ENCODE measurements around the gene HCN4. TPM values are rescaled to one million over a fixed set of nuclear protein-coding genes. Genes with fewer than 3 reads are reported as not detected.

The HCN4 gene
- total RNA-seq, 1 donor from 2014 or later = 3.0 TPM

- no peaks in the 10 kb centered on the region for H3K9me3 ChIP-seq (ENCODE audit: insufficient read depth, low read depth, low read length)
- TF ChIP-seq EZH2 (IDR thresholded peaks at IDR 0.05; ENCODE audit: insufficient read depth, low read length) (no peak), CTCF (IDR thresholded peaks at IDR 0.05; ENCODE audit: insufficient read depth, low read depth, low read length) (no peak)
- no peaks in the 10 kb centered on the region for H4K20me1 ChIP-seq (ENCODE audit: insufficient read depth, low read length)
- H3K4me2 ChIP-seq (ENCODE audit: low read length) = no peak overlapping the region
- Mint-ChIP-seq H3K27me3 (ENCODE audit: low read depth, unreplicated experiment) (no peaks in the 10 kb centered on the region), H3K27ac (ENCODE audit: unreplicated experiment) (no peak overlapping the region), H3K4me3 (ENCODE audit: unreplicated experiment) (no peak overlapping the region), H3K36me3 (ENCODE audit: low read depth, unreplicated experiment) (peaks cover 5% of the 10 kb centered on the region), H3K9me3 (ENCODE audit: unreplicated experiment) (no peaks in the 10 kb centered on the region), H3K4me1 (ENCODE audit: low read depth, unreplicated experiment) (peaks cover 6% of the 10 kb centered on the region)
- no peaks in the 10 kb centered on the region for H3K36me3 ChIP-seq (ENCODE audit: insufficient read depth, low read length)
- no peak overlapping the region for H3K9ac ChIP-seq (ENCODE audit: low read length)
- H3K4me3 ChIP-seq (ENCODE audit: insufficient read depth, low read depth, low read length) = no peak overlapping the region
- no peak overlapping the region for H3K27ac ChIP-seq (ENCODE audit: low read depth, low read length)
- FAIRE-seq = no peak
- H3K4me1 ChIP-seq (ENCODE audit: insufficient read depth, low read length) = no peaks in the 10 kb centered on the region
- no peak overlapping the region for H2AFZ ChIP-seq (ENCODE audit: low read depth, low read length)
- H3K27me3 ChIP-seq (ENCODE audit: insufficient read depth, low read length) = no peaks in the 10 kb centered on the region
- H3K79me2 ChIP-seq (ENCODE audit: insufficient read depth, low read length) = no peaks in the 10 kb centered on the region
- no peak for DNase-seq (ENCODE audit: low read depth)
Observed at GRCh38 chr15:73296609-73297353, 72.0 kb downstream of the HCN4 start.

DNA sequence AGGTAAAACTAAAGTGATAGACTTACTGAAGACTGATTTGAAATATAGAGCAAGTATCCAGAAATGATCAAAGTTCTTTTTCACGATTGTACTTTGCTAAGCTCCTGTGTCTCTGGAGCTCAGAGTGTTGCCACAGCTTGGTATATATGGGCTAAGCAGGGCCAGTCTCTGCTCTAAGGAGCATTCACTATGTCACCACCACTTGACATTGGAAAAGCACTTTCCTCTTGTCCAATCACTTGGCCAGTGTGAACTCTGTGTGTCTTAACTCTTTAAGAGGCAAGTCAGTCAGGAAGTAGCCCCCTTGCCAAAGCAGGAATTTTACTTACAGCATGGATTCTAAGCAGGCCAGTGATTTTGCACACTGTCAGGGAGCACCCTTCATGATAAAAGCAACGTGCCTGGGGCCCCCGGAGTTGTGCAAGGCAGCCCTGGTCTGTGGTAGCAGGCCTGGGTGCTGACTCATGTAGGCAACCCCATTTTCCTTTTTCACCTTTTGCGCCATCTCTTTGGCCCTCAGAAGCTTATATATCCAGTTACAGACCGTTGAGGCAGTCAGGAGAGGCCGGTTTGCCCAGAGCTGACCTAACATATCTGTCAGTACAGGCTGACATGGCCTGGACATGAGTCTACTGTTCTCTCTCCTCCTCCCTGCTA lies 73.0 kb downstream of the HCN4 start:
- Mint-ChIP-seq H3K9me3 (ENCODE audit: unreplicated experiment) (no peaks in the 10 kb centered on the region), H3K36me3 (ENCODE audit: low read depth, unreplicated experiment) (peaks cover 5% of the 10 kb centered on the region), H3K27me3 (ENCODE audit: low read depth, unreplicated experiment) (no peaks in the 10 kb centered on the region), H3K4me3 (ENCODE audit: unreplicated experiment) (no peak overlapping the region), H3K4me1 (ENCODE audit: low read depth, unreplicated experiment) (peaks cover 6% of the 10 kb centered on the region), H3K27ac (ENCODE audit: unreplicated experiment) (peak overlapping the region; percentile 62)
- Histone ChIP-seq H3K9ac (ENCODE audit: low read length) (no peak overlapping the region), H4K20me1 (ENCODE audit: insufficient read depth, low read length) (no peaks in the 10 kb centered on the region), H3K27ac (ENCODE audit: low read depth, low read length) (no peak overlapping the region), H3K36me3 (ENCODE audit: insufficient read depth, low read length) (no peaks in the 10 kb centered on the region), H2AFZ (ENCODE audit: low read depth, low read length) (no peak overlapping the region), H3K4me2 (ENCODE audit: low read length) (no peak overlapping the region), H3K9me3 (ENCODE audit: insufficient read depth, low read depth, low read length) (no peaks in the 10 kb centered on the region), H3K79me2 (ENCODE audit: insufficient read depth, low read length) (no peaks in the 10 kb centered on the region), H3K4me1 (ENCODE audit: insufficient read depth, low read length) (no peaks in the 10 kb centered on the region), H3K27me3 (ENCODE audit: insufficient read depth, low read length) (no peaks in the 10 kb centered on the region), H3K4me3 (ENCODE audit: insufficient read depth, low read depth, low read length) (no peak overlapping the region)
- no peak for FAIRE-seq
- TF ChIP-seq CTCF (IDR thresholded peaks at IDR 0.05; ENCODE audit: insufficient read depth, low read depth, low read length) (no peak), EZH2 (IDR thresholded peaks at IDR 0.05; ENCODE audit: insufficient read depth, low read length) (no peak)
- no peak for DNase-seq (ENCODE audit: low read depth)

DNA sequence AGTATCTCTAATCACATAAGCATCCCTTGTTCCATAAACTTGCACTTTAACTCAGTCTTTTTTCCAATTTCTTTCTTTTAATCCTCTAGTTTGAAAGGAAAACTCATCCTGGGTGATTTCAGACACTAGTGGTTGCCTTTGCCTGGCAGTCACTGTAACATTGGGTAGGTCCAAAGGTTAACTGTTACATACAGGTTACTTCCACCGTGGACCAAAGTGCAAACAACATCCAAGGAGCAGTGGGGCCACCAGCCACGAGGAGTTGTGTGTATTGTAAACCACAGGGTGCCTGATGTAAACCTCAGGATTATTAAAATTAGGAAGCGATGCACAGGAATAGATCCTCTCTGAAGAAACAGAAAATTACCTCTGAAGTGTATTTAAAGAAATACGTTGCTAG lies 75.0 kb downstream of the HCN4 start:
- H4K20me1 ChIP-seq (ENCODE audit: insufficient read depth, low read length) = no peaks in the 10 kb centered on the region
- H3K36me3 Mint-ChIP-seq (ENCODE audit: low read depth, unreplicated experiment) = peaks cover 5% of the 10 kb centered on the region
- no peaks in the 10 kb centered on the region for H3K27me3 ChIP-seq (ENCODE audit: insufficient read depth, low read length)
- no peak overlapping the region for H3K4me3 ChIP-seq (ENCODE audit: insufficient read depth, low read depth, low read length)
- no peak overlapping the region for H3K4me3 Mint-ChIP-seq (ENCODE audit: unreplicated experiment)
- H3K36me3 ChIP-seq (ENCODE audit: insufficient read depth, low read length) = no peaks in the 10 kb centered on the region
- H3K9me3 ChIP-seq (ENCODE audit: insufficient read depth, low read depth, low read length) = no peaks in the 10 kb centered on the region
- H3K27ac ChIP-seq (ENCODE audit: low read depth, low read length) = no peak overlapping the region
- no peaks in the 10 kb centered on the region for H3K9me3 Mint-ChIP-seq (ENCODE audit: unreplicated experiment)
- no peak for DNase-seq (ENCODE audit: low read depth)
- H3K79me2 ChIP-seq (ENCODE audit: insufficient read depth, low read length) = no peaks in the 10 kb centered on the region
- no peak for FAIRE-seq
- TF ChIP-seq EZH2 (IDR thresholded peaks at IDR 0.05; ENCODE audit: insufficient read depth, low read length) (no peak), CTCF (IDR thresholded peaks at IDR 0.05; ENCODE audit: insufficient read depth, low read depth, low read length) (no peak)
- no peak overlapping the region for H3K9ac ChIP-seq (ENCODE audit: low read length)
- H2AFZ ChIP-seq (ENCODE audit: low read depth, low read length) = no peak overlapping the region
- H3K4me2 ChIP-seq (ENCODE audit: low read length) = no peak overlapping the region
- no peak overlapping the region for H3K27ac Mint-ChIP-seq (ENCODE audit: unreplicated experiment)
- peaks cover 6% of the 10 kb centered on the region for H3K4me1 Mint-ChIP-seq (ENCODE audit: low read depth, unreplicated experiment)
- H3K27me3 Mint-ChIP-seq (ENCODE audit: low read depth, unreplicated experiment) = no peaks in the 10 kb centered on the region
- no peaks in the 10 kb centered on the region for H3K4me1 ChIP-seq (ENCODE audit: insufficient read depth, low read length)
